Activated effector memory CD4-positive, alpha-beta T cell treated with anti-CD3 and anti-CD28 coated beads, Interleukin-2, amount 50 U/mL, for 16 hours (primary cell): Measurements from ENCODE around the gene LIPM.

Experiments used
- DNase-seq: peaks from one replicate; pipeline ENCODE4 v3.0.0-alpha.2; 2020

Gene LIPM

DNA sequence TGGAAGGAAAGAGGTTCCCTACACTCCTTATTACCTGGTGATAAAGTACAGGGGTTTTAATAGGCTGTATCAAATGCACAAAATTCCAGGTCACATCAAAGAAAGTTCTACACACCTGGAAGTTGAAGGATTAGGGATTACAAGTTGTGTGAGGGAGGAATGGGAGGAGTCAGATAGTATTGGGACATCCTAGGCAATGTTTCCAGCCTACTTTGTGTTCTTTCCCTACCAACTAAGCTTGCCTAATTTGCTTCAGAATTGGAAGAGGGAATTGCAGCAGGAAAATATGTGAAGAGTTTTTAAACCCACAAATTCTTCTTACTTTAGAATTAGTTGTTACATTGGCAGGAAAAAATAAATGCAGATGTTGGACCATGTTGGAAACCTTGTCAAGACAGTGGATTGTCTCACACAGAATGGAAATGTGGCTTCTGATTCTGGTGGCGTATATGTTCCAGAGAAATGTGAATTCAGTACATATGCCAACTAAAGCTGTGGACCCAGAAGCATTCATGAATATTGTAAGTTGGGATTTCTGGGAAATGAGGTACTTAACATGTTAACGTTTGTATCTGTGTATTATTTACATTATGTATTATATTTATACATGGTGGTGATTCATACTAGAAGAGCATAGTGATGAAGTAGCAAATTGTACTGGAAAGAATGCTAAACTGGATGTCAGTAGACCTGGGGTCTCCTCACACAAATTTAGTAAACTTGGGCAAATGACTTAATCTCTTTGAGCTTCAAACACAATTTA is at the start of gene LIPM:
Gene LIPM (plus strand): TSS at position 208 of the 763 bp plus-strand sequence. CDS start 167 bp downstream, at position 375.
- DNase-seq, result no peak

GRCh38 chr10:88754287-88754686 is 48.2 kb upstream of the LIPM start:
- no peak for DNase-seq

DNA sequence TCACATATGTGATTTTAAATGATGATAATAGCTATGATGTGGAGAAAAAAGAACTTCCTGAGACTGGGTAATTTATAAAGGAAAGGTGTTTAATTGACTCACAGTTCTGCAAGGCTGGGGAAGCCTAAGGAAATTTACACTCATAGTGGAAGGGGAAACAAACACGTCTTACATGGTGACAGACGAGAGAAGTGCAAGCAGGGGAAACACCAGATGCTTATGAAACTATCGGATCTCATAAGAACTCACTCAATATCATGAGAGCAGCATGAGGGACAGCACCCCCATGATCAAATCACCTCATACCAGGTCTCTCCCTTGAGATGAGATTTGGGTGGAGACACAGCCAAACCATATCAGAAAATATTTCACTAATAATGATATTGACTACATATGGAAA is 46.8 kb upstream of the LIPM start:
- no peak for DNase-seq

DNA sequence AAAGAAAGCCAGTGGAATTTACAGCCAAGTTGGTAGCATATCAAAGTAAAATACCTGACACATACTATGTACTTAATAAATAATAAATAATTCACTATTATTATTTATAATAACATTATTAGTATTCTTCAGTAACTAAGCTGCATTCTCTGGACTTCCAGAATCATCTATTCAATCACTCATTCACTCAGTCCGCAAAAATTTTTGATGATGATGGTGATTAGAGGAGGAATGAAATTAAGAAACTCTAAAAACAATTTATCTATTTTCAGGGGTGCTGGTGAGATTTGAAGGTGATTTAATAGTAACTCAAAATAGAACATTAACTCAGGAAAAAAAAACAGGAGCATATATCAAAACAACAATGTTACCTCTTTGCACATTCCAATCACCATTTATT is 45.9 kb upstream of the LIPM start:
- DNase-seq, result no peak

GRCh38 chr10:88759366-88760101 is 43.0 kb upstream of the LIPM start, which contains the start of gene LIPN:
TSS of gene LIPN (plus strand) at chr10:88760020. CDS start at chr10:88761406, 1,386 bp downstream.
- no peak for DNase-seq

DNA sequence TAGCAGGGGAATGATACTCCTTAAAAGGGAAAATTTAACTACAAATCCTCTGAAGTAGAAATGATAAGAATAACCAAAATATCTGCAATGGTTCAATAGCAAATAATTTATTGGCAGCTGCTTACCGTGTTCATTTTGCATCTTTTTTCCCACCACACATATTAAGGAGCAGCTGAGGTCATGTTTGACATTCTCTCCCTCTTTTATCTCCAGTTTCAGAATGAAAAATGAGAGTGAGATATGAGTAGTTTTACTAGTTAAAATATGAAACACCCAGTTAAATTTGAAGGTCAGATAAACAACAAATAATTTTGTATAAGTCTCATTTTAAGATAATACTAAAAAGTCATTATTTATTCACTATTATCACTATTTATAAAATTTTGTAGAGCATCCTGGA is 39.6 kb upstream of the LIPM start:
- no peak for DNase-seq

GRCh38 chr10:88763441-88763840 is 39.1 kb upstream of the LIPM start:
- DNase-seq, result no peak

DNA sequence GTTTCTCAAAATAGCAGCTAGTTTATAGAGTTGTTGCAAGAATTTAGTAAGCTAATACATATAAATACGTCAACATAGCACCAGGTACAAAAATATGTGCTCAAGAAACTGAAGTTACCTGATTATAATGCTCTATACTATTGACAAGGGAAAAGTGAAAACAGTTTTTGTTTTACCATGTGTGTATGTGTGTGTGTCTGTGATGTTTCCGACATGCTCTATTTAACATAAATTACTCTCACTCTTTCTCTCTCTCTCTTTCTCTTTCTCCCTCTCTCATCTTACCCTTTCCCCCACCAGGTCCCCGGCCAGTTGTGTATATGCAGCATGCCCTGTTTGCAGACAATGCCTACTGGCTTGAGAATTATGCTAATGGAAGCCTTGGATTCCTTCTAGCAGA is 38.4 kb upstream of the LIPM start:
- no peak for DNase-seq

DNA sequence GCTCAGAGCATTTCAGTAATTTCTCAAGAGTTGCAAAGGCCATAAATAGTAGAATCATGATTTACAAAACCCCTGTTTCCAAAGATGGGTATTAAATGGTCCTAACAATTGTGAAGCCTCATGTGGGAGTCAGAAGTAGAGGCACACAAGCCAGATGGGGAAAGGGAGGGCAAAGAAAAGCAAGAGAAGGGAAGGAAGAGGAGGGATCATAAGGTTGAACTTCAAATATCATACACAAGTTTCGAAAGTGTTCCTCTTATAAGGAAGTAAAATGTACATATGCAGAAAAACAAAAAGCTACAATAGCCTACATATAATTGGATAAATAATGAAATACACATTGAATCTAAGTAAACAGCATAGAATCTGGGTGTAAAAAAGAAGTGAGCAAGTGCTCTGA is 36.7 kb upstream of the LIPM start:
- DNase-seq, result no peak

GRCh38 chr10:88769384-88769783 is 33.1 kb upstream of the LIPM start:
- DNase-seq, result no peak

DNA sequence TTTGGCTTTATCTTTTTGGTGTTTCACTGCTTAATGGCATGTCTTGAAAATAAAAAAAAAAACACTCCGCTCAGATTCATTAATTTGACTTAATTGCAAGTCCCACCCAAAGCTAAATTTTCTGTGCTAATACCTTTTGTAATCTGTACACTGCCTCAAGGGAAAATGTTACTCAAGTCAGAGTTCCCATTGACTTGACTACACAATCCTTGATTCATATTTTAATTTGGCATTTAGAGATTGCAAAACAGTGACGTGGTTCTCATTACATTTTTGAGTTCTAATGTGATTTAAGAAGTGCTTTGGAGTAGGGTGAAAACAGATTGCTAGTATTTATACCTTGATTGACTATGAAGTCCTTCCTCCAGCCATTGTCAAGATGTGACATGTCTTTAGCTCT is 21.3 kb upstream of the LIPM start:
- DNase-seq, result no peak

DNA sequence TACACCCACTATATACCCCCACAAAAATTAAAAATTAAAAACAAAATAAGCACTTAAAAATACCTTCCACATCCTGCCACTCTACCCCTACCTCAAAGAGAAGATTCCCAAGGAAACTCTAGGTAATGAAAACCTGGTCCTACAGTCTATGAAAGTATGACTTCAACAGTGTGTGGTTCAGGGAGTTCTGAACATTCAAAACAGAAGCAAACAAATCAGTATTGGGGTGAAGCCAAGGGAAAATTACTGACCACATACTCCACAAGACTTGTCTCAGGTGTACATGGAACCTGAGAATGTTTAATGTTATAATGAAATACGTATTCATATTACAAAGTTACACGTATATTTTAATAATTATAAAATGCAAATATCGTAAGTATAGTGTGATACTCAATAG is 20.3 kb upstream of the LIPM start:
- DNase-seq, result no peak

DNA sequence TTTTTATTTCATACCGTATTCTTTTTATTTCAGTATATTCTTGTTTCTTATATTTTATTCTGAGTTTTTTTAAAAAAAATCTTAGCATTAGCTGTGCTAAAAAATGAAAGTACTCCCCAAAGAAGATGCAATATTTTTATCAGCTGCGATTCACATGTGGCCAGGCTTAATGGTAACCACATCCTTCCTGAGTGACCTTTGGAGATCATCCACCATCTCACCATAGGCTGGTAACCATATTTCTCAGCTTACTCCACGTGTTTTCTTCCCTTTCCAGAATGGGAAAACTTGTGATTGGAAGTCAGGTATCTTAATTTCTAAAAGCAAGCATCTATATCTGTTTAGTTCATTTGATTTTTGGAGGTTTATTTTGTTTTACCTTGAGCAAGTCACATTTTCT is 18.8 kb upstream of the LIPM start:
- no peak for DNase-seq

GRCh38 chr10:88786032-88786770 is 16.3 kb upstream of the LIPM start:
- DNase-seq, result no peak

DNA sequence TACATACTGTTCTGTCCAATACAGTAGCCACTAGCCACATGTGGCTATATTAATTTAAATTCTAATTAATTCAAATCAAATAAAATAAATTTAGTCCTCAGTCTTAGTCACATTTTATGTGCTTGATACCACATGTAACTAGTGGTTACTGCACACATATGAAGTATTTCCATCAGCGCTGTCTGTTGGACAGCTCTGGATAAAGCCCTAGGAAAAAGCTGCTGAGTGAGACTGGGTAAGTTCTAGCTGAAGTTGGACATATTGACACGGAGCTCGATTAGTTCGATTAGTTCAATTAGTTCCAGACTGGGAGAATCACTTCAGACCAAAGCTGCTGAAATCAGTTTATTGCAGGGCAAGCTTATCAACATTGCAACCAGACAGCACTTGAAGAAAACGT is 15.1 kb upstream of the LIPM start:
- DNase-seq, result no peak

DNA sequence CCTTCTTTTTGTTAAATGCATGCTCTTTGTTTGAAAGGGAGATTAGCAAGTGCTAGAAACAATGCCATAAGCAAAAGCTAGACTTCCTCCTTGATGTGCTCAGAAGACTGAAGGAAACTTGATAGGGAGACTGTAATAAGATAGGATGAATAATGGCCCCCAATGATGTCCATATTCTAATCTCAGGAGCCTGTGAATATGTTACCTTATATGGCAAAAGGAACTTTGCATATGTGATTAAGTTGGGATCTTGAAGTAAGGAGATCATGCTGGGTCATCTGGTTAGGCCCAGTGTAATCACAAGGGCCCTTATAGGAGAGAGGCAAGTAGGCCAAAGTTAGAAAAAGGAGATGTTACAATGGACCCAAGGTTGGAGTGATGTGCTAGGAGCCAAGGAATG is 13.6 kb upstream of the LIPM start:
- DNase-seq, result no peak

DNA sequence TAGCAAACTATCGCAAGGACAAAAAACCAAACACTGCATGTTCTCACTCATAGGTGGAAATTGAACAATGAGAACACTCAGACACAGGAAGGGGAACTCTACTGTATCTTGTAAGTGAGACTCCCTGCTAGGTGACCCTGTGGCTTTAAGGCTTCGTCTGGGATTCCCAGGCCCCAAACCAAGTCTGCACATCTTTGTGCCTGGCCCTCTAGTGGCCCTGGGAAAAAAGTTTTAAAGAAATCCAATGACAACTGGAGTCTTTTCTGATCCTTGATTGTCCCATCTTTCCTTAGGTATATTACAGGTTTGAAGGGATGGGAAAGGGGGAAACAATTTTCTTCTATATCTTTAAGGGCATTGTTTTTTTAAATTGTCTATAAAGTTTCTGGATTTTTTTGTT is 10.6 kb upstream of the LIPM start:
- no peak for DNase-seq

GRCh38 chr10:88792661-88793060 is 9.9 kb upstream of the LIPM start:
- DNase-seq, result no peak

GRCh38 chr10:88793712-88794299 is 8.7 kb upstream of the LIPM start:
- no peak for DNase-seq

DNA sequence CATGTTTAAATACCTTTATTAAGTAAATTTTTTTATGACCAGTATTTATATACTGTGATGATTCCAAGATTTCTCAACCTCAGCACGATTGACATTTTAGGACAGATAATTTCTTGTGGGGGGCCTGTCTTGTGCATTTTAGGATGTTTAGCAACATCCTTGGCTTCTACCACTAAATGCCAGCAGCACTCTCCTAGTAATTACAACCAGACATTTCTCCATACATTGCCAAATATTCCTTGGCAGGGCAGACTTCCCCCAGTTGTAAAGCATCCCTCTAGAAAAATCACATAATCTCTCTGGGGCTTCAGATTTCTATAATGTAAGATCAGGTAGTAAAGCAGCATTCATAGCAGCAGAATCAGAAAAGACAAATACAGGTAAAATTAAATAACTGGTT is 7.8 kb upstream of the LIPM start:
- DNase-seq, result no peak

- DNase-seq, result no peak
Measured at GRCh38 chr10:88800152-88801125, 2.1 kb upstream of the LIPM start.

GRCh38 chr10:88803641-88804040 is 1.1 kb downstream of the LIPM start:
- DNase-seq, result no peak
